ENCODE results near the gene PRKCZ. TPM values are rescaled to one million over a fixed set of nuclear protein-coding genes. Genes with fewer than 3 reads are reported as not detected.
A peak's percentile ranks its signal among the peaks of the same experiment; 100 is the strongest.
"Not testable (repeated sequence)": the region's sequence is repeated elsewhere in the genome, so short reads cannot be mapped to it uniquely, and the experiment has no call there.

PRKCZ gene
- polyA plus RNA-seq, 4 donors: 44.2 to 252 (median 144) TPM

GRCh38 chr1:2134266-2134620 lies 84.0 kb downstream of the PRKCZ start:
- 89 to 93% (median 91%) methylated on average over 9 of the region's 9 CpGs for WGBS, 3 donors
- H3K27ac ChIP-seq (ENCODE audit: low read depth in 1 of 3, low read length in 2 of 3): peak overlapping the region in 2 of 3 donors; percentile 96 to 98
- DNase-seq (no peak), FAIRE-seq (no peak)
- H3K27me3 ChIP-seq (ENCODE audit: control insufficient read depth in 3 of 3, insufficient read depth in 3 of 3, low read length in 3 of 3): no peaks in the 10 kb centered on the region
- peaks cover 0 to 60% (median 0%) of the 10 kb centered on the region in 3 donors for H3K36me3 ChIP-seq (ENCODE audit: control insufficient read depth in 3 of 3, insufficient read depth in 2 of 3, low read depth in 1 of 3, low read length in 3 of 3)
- no peaks in the 10 kb centered on the region for H3K9me3 ChIP-seq (ENCODE audit: control insufficient read depth in 2 of 2, insufficient read depth in 1 of 2, low read depth in 1 of 2, low read length in 1 of 2)
- H3K4me3 ChIP-seq (ENCODE audit: low read depth in 1 of 3, low read length in 3 of 3): no peak overlapping the region
- peaks cover 0 to 66% (median 7%) of the 10 kb centered on the region in 3 donors for H3K4me1 ChIP-seq (ENCODE audit: control insufficient read depth in 3 of 3, insufficient read depth in 2 of 3, low read depth in 1 of 3, low read length in 2 of 3)

GRCh38 chr1:2134621-2135307 lies 84.6 kb downstream of the PRKCZ start:
- Histone ChIP-seq H3K36me3 (ENCODE audit: control insufficient read depth in 3 of 3, insufficient read depth in 2 of 3, low read depth in 1 of 3, low read length in 3 of 3) (peaks cover 0 to 62% (median 0%) of the 10 kb centered on the region in 3 donors), H3K4me3 (ENCODE audit: low read depth in 1 of 3, low read length in 3 of 3) (no peak overlapping the region), H3K9me3 (ENCODE audit: control insufficient read depth in 2 of 2, insufficient read depth in 1 of 2, low read depth in 1 of 2, low read length in 1 of 2) (no peaks in the 10 kb centered on the region), H3K4me1 (ENCODE audit: control insufficient read depth in 3 of 3, insufficient read depth in 2 of 3, low read depth in 1 of 3, low read length in 2 of 3) (peaks cover 0 to 71% (median 7%) of the 10 kb centered on the region in 3 donors), H3K27ac (ENCODE audit: low read depth in 1 of 3, low read length in 2 of 3) (peak overlapping the region; percentile 77 to 98 (median 96)), H3K27me3 (ENCODE audit: control insufficient read depth in 3 of 3, insufficient read depth in 3 of 3, low read length in 3 of 3) (no peaks in the 10 kb centered on the region)
- DNase-seq: peak in 1 of 2 donors; percentile 85
- WGBS, 3 donors: 69 to 74% (median 73%) methylated on average over 40 of the region's 40 CpGs
- no peak for FAIRE-seq

GRCh38 chr1:2135441-2135841 lies 85.2 kb downstream of the PRKCZ start:
- peak; percentile 63 to 94 for DNase-seq
- WGBS, 3 donors: 35 to 45% (median 44%) methylated on average over 13 of the region's 13 CpGs

GRCh38 chr1:2135941-2136340 lies 85.7 kb downstream of the PRKCZ start:
- H3K4me1 ChIP-seq (ENCODE audit: control insufficient read depth in 3 of 3, insufficient read depth in 2 of 3, low read depth in 1 of 3, low read length in 2 of 3): peaks cover 0 to 73% (median 7%) of the 10 kb centered on the region in 3 donors
- H3K27ac ChIP-seq (ENCODE audit: low read depth in 1 of 3, low read length in 2 of 3): peak overlapping the region; percentile 77 to 98 (median 96)
- peaks cover 0 to 67% (median 0%) of the 10 kb centered on the region in 3 donors for H3K36me3 ChIP-seq (ENCODE audit: control insufficient read depth in 3 of 3, insufficient read depth in 2 of 3, low read depth in 1 of 3, low read length in 3 of 3)
- 45 to 68% (median 54%) methylated on average over 10 of the region's 10 CpGs for WGBS, 3 donors
- H3K9me3 ChIP-seq (ENCODE audit: control insufficient read depth in 2 of 2, insufficient read depth in 1 of 2, low read depth in 1 of 2, low read length in 1 of 2): no peaks in the 10 kb centered on the region
- peak overlapping the region in 1 of 3 donors; percentile 2 for H3K4me3 ChIP-seq (ENCODE audit: low read depth in 1 of 3, low read length in 3 of 3)
- H3K27me3 ChIP-seq (ENCODE audit: control insufficient read depth in 3 of 3, insufficient read depth in 3 of 3, low read length in 3 of 3): no peaks in the 10 kb centered on the region
- FAIRE-seq: no peak
- peak; percentile 37 to 85 for DNase-seq

More at GRCh38 chr1:2135441-2135841, 85.2 kb downstream of the PRKCZ start:
- Histone ChIP-seq H3K27ac (ENCODE audit: low read depth in 1 of 3, low read length in 2 of 3) (peak overlapping the region; percentile 77 to 98 (median 96)), H3K4me1 (ENCODE audit: control insufficient read depth in 3 of 3, insufficient read depth in 2 of 3, low read depth in 1 of 3, low read length in 2 of 3) (peaks cover 0 to 73% (median 7%) of the 10 kb centered on the region in 3 donors), H3K9me3 (ENCODE audit: control insufficient read depth in 2 of 2, insufficient read depth in 1 of 2, low read depth in 1 of 2, low read length in 1 of 2) (no peaks in the 10 kb centered on the region), H3K4me3 (ENCODE audit: low read depth in 1 of 3, low read length in 3 of 3) (no peak overlapping the region), H3K36me3 (ENCODE audit: control insufficient read depth in 3 of 3, insufficient read depth in 2 of 3, low read depth in 1 of 3, low read length in 3 of 3) (peaks cover 0 to 67% (median 0%) of the 10 kb centered on the region in 3 donors), H3K27me3 (ENCODE audit: control insufficient read depth in 3 of 3, insufficient read depth in 3 of 3, low read length in 3 of 3) (no peaks in the 10 kb centered on the region)
- FAIRE-seq: no peak

- Histone ChIP-seq H3K27me3 (ENCODE audit: control insufficient read depth in 3 of 3, insufficient read depth in 3 of 3, low read length in 3 of 3) (no peaks in the 10 kb centered on the region), H3K4me1 (ENCODE audit: control insufficient read depth in 3 of 3, insufficient read depth in 2 of 3, low read depth in 1 of 3, low read length in 2 of 3) (peaks cover 0 to 73% (median 7%) of the 10 kb centered on the region in 3 donors), H3K27ac (ENCODE audit: low read depth in 1 of 3, low read length in 2 of 3) (peak overlapping the region; percentile 77 to 98 (median 96)), H3K4me3 (ENCODE audit: low read depth in 1 of 3, low read length in 3 of 3) (peak overlapping the region in 1 of 3 donors; percentile 4), H3K36me3 (ENCODE audit: control insufficient read depth in 3 of 3, insufficient read depth in 2 of 3, low read depth in 1 of 3, low read length in 3 of 3) (peaks cover 0 to 64% (median 0%) of the 10 kb centered on the region in 3 donors), H3K9me3 (ENCODE audit: control insufficient read depth in 2 of 2, insufficient read depth in 1 of 2, low read depth in 1 of 2, low read length in 1 of 2) (no peaks in the 10 kb centered on the region)
- DNase-seq (peak in 1 of 2 donors; percentile 45), FAIRE-seq (no peak)
- 25 to 62% (median 43%) methylated on average over 19 of the region's 19 CpGs for WGBS, 3 donors
Observed at GRCh38 chr1:2136386-2137235, 86.4 kb downstream of the PRKCZ start.

GRCh38 chr1:2137257-2138121 lies 87.3 kb downstream of the PRKCZ start:
- DNase-seq: peak; percentile 92 to 97
- no peaks in the 10 kb centered on the region for H3K9me3 ChIP-seq (ENCODE audit: control insufficient read depth in 2 of 2, insufficient read depth in 1 of 2, low read depth in 1 of 2, low read length in 1 of 2)
- H3K4me3 ChIP-seq (ENCODE audit: low read depth in 1 of 3, low read length in 3 of 3): peak overlapping the region in 1 of 3 donors; percentile 4
- WGBS, 3 donors: 24 to 62% (median 53%) methylated on average over 29 of the region's 29 CpGs
- H3K4me1 ChIP-seq (ENCODE audit: control insufficient read depth in 3 of 3, insufficient read depth in 2 of 3, low read depth in 1 of 3, low read length in 2 of 3): peaks cover 0 to 67% (median 7%) of the 10 kb centered on the region in 3 donors
- H3K27me3 ChIP-seq (ENCODE audit: control insufficient read depth in 3 of 3, insufficient read depth in 3 of 3, low read length in 3 of 3): no peaks in the 10 kb centered on the region
- FAIRE-seq: no peak
- H3K36me3 ChIP-seq (ENCODE audit: control insufficient read depth in 3 of 3, insufficient read depth in 2 of 3, low read depth in 1 of 3, low read length in 3 of 3): peaks cover 0 to 73% (median 2%) of the 10 kb centered on the region in 3 donors
- H3K27ac ChIP-seq (ENCODE audit: low read depth in 1 of 3, low read length in 2 of 3): peak overlapping the region; percentile 95 to 98 (median 96)

- peak overlapping the region in 1 of 3 donors; percentile 98 for H3K27ac ChIP-seq (ENCODE audit: low read depth in 1 of 3, low read length in 2 of 3)
- peak; percentile 35 to 41 for DNase-seq
- FAIRE-seq; H3K27me3 ChIP-seq (ENCODE audit: control insufficient read depth in 3 of 3, insufficient read depth in 3 of 3, low read length in 3 of 3); H3K9me3 ChIP-seq (ENCODE audit: control insufficient read depth in 2 of 2, insufficient read depth in 1 of 2, low read depth in 1 of 2, low read length in 1 of 2); H3K4me3 ChIP-seq (ENCODE audit: low read depth in 1 of 3, low read length in 3 of 3): not testable (repeated sequence)
- WGBS, 3 donors: 45 to 73% (median 63%) methylated on average over 13 of the region's 13 CpGs
- H3K4me1 ChIP-seq (ENCODE audit: control insufficient read depth in 3 of 3, insufficient read depth in 2 of 3, low read depth in 1 of 3, low read length in 2 of 3): peaks cover 0 to 56% (median 6%) of the 10 kb centered on the region in 3 donors
- peaks cover 0 to 84% (median 4%) of the 10 kb centered on the region in 3 donors for H3K36me3 ChIP-seq (ENCODE audit: control insufficient read depth in 3 of 3, insufficient read depth in 2 of 3, low read depth in 1 of 3, low read length in 3 of 3)
Observed at GRCh38 chr1:2139156-2139555, 88.9 kb downstream of the PRKCZ start.

All from small intestine (tissue), 7 donors.